ENCODE results near the gene NSUN5.
A peak's percentile ranks its signal among the peaks of the same experiment; 100 is the strongest.

Gene NSUN5

DNA sequence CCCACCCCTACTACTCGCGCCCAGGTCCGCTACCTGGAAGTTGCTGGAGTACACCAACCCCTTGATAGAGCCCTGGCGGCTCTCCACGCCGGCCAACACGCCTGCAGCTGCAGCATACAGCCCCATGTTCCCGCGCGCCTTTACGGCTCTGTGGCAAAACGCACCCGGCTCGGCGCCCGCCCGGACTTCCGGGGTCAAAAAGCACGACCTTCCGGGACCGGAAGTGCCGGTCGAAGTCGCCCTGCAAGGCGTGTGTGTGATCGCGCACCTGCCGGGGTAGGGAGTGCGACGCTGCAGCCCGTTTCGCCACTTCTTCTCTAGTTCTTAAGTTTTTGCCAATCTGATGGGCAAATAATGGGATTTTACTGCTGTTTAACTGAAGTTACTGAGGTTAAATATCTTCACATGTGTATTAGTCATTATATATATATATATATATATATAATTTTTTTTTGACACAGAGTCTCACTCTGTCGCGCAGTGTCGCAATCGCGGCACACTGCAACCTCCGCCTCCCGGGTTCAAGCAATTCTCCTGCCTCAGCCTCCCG lies at the start of gene NSUN5 (continued):
- TF ChIP-seq, protein P1, sequence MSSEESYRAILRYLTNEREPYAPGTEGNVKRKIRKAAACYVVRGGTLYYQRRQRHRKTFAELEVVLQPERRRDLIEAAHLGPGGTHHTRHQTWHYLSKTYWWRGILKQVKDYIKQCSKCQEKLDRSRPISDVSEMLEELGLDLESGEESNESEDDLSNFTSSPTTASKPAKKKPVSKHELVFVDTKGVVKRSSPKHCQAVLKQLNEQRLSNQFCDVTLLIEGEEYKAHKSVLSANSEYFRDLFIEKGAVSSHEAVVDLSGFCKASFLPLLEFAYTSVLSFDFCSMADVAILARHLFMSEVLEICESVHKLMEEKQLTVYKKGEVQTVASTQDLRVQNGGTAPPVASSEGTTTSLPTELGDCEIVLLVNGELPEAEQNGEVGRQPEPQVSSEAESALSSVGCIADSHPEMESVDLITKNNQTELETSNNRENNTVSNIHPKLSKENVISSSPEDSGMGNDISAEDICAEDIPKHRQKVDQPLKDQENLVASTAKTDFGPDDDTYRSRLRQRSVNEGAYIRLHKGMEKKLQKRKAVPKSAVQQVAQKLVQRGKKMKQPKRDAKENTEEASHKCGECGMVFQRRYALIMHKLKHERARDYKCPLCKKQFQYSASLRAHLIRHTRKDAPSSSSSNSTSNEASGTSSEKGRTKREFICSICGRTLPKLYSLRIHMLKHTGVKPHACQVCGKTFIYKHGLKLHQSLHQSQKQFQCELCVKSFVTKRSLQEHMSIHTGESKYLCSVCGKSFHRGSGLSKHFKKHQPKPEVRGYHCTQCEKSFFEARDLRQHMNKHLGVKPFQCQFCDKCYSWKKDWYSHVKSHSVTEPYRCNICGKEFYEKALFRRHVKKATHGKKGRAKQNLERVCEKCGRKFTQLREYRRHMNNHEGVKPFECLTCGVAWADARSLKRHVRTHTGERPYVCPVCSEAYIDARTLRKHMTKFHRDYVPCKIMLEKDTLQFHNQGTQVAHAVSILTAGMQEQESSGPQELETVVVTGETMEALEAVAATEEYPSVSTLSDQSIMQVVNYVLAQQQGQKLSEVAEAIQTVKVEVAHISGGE (tag by site-specific recombination; conservative IDR thresholded peaks at IDR 0.05; ENCODE audit: low read depth), result peak; percentile 83
- TF ChIP-seq, protein P2, sequence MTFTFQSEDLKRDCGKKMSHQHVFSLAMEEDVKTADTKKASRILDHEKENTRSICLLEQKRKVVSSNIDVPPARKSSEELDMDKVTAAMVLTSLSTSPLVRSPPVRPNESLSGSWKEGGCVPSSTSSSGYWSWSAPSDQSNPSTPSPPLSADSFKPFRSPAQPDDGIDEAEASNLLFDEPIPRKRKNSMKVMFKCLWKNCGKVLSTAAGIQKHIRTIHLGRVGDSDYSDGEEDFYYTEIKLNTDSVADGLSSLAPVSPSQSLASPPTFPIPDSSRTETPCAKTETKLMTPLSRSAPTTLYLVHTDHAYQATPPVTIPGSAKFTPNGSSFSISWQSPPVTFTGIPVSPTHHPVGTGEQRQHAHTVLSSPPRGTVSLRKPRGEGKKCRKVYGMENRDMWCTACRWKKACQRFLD (tag by site-specific recombination; IDR thresholded peaks at IDR 0.05), result no peak
- TF ChIP-seq ZNF792 (tag by site-specific recombination; IDR thresholded peaks at IDR 0.05), result no peak
- TF ChIP-seq SP7 (tag by site-specific recombination; IDR thresholded peaks at IDR 0.05), result 0 out of 2 replicates have a peak, but pooled peaks have one; percentile 15
- TF ChIP-seq ZNF19 (tag by site-specific recombination; IDR thresholded peaks at IDR 0.05; ENCODE audit: low read depth), result no peak
- no peak for TF ChIP-seq ZNF785 (tag by site-specific recombination; IDR thresholded peaks at IDR 0.05)
- TF ChIP-seq, protein P3, sequence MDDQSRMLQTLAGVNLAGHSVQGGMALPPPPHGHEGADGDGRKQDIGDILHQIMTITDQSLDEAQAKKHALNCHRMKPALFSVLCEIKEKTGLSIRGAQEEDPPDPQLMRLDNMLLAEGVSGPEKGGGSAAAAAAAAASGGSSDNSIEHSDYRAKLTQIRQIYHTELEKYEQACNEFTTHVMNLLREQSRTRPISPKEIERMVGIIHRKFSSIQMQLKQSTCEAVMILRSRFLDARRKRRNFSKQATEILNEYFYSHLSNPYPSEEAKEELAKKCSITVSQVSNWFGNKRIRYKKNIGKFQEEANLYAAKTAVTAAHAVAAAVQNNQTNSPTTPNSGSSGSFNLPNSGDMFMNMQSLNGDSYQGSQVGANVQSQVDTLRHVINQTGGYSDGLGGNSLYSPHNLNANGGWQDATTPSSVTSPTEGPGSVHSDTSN (CRISPR knock-in tag; IDR thresholded peaks at IDR 0.05), result peak; percentile 25; the same call in 1 of the 2 replicates
- TF ChIP-seq ZNF24 (tag by site-specific recombination; IDR thresholded peaks at IDR 0.05), result no peak
- TF ChIP-seq ZSCAN30 (tag by site-specific recombination; IDR thresholded peaks at IDR 0.05), result peak; percentile 33; the same call in 1 of the 2 replicates
- no peak for TF ChIP-seq ZNF664 (tag by site-specific recombination; IDR thresholded peaks at IDR 0.05)
- TF ChIP-seq ZNF416 (tag by site-specific recombination; IDR thresholded peaks at IDR 0.05), result no peak
- TF ChIP-seq ZNF391 (tag by site-specific recombination; IDR thresholded peaks at IDR 0.05; ENCODE audit: borderline replicate concordance, low read depth), result no peak
- TF ChIP-seq ZBTB1 (tag by site-specific recombination; IDR thresholded peaks at IDR 0.05), result no peak
- TF ChIP-seq BCL11A (tag by site-specific recombination; IDR thresholded peaks at IDR 0.05; ENCODE audit: low read depth), result peak; percentile 97
- TF ChIP-seq IKZF3 (tag by site-specific recombination; IDR thresholded peaks at IDR 0.05), result no peak
- TF ChIP-seq, protein P4, sequence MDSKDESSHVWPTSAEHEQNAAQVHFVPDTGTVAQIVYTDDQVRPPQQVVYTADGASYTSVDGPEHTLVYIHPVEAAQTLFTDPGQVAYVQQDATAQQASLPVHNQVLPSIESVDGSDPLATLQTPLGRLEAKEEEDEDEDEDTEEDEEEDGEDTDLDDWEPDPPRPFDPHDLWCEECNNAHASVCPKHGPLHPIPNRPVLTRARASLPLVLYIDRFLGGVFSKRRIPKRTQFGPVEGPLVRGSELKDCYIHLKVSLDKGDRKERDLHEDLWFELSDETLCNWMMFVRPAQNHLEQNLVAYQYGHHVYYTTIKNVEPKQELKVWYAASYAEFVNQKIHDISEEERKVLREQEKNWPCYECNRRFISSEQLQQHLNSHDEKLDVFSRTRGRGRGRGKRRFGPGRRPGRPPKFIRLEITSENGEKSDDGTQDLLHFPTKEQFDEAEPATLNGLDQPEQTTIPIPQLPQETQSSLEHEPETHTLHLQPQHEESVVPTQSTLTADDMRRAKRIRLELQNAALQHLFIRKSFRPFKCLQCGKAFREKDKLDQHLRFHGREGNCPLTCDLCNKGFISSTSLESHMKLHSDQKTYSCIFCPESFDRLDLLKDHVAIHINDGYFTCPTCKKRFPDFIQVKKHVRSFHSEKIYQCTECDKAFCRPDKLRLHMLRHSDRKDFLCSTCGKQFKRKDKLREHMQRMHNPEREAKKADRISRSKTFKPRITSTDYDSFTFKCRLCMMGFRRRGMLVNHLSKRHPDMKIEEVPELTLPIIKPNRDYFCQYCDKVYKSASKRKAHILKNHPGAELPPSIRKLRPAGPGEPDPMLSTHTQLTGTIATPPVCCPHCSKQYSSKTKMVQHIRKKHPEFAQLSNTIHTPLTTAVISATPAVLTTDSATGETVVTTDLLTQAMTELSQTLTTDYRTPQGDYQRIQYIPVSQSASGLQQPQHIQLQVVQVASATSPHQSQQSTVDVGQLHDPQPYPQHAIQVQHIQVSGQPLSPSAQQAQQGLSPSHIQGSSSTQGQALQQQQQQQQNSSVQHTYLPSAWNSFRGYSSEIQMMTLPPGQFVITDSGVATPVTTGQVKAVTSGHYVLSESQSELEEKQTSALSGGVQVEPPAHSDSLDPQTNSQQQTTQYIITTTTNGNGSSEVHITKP (tag by site-specific recombination; IDR thresholded peaks at IDR 0.05), result no peak
- no peak for TF ChIP-seq ZNF214 (tag by site-specific recombination; IDR thresholded peaks at IDR 0.05; ENCODE audit: borderline replicate concordance)
- TF ChIP-seq ZNF837 (tag by site-specific recombination; IDR thresholded peaks at IDR 0.05), result no peak
- TF ChIP-seq, protein P5, sequence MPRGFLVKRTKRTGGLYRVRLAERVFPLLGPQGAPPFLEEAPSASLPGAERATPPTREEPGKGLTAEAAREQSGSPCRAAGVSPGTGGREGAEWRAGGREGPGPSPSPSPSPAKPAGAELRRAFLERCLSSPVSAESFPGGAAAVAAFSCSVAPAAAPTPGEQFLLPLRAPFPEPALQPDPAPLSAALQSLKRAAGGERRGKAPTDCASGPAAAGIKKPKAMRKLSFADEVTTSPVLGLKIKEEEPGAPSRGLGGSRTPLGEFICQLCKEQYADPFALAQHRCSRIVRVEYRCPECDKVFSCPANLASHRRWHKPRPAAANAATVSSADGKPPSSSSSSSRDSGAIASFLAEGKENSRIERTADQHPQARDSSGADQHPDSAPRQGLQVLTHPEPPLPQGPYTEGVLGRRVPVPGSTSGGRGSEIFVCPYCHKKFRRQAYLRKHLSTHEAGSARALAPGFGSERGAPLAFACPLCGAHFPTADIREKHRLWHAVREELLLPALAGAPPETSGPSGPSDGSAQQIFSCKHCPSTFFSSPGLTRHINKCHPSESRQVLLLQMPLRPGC (tag by site-specific recombination; IDR thresholded peaks at IDR 0.05), result no peak
- TF ChIP-seq, protein P6, sequence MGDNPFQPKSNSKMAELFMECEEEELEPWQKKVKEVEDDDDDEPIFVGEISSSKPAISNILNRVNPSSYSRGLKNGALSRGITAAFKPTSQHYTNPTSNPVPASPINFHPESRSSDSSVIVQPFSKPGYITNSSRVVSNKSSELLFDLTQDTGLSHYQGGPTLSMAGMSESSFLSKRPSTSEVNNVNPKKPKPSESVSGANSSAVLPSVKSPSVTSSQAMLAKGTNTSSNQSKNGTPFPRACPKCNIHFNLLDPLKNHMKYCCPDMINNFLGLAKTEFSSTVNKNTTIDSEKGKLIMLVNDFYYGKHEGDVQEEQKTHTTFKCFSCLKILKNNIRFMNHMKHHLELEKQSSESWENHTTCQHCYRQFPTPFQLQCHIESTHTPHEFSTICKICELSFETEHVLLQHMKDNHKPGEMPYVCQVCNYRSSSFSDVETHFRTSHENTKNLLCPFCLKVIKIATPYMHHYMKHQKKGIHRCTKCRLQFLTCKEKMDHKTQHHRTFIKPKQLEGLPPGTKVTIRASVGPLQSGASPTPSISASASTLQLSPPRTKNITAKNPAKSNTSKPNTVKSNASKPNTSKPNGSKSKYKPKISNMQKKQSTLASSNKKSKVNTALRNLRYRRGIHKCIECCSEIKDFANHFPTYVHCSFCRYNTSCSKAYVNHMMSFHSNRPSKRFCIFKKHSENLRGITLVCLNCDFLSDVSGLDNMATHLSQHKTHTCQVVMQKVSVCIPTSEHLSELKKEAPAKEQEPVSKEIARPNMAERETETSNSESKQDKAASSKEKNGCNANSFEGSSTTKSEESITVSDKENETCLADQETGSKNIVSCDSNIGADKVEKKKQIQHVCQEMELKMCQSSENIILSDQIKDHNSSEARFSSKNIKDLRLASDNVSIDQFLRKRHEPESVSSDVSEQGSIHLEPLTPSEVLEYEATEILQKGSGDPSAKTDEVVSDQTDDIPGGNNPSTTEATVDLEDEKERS (tag by site-specific recombination; IDR thresholded peaks at IDR 0.05), result no peak
